Stomach (tissue), 9 donors: Measurements from ENCODE around the gene KDM3B. TPM values are rescaled to one million over a fixed set of nuclear protein-coding genes. Genes with fewer than 3 reads are reported as not detected.
"Not testable (repeated sequence)": the region's sequence is repeated elsewhere in the genome, so short reads cannot be mapped to it uniquely, and the experiment has no call there.

Experiments used
- DNase-seq, 2 donors: peaks; one replicate each; pipeline versions ENCODE4 v3.0.0 to v3.0.0-alpha.2; 2013 to 2019
- H3K27ac ChIP-seq, 5 donors: fragments of 200-600 bp in 4 of 5; sonication (generic) in 4 of 5; one replicate each; pipeline ENCODE4 v1.5.1; 2013 to 2019; ENCODE audit warnings: mild to moderate bottlenecking in 1 of 5, moderate library complexity in 1 of 5
- H3K27me3 ChIP-seq, 3 donors: fragments of 200-600 bp; sonication (generic); one replicate each; pipeline ENCODE4 v1.5.1; 2017 to 2019; ENCODE audit warnings: mixed run types in 1 of 3
- H3K36me3 ChIP-seq, 4 donors: fragments of 200-600 bp; sonication (generic); 1 replicate in 3 of 4; 2 replicates in 1 of 4; pipeline ENCODE4 v1.5.1; 2016 to 2019
- H3K4me1 ChIP-seq, 4 donors: fragments of 200-600 bp; sonication (generic); one replicate each; pipeline ENCODE4 v1.5.1; 2016 to 2019
- H3K4me3 ChIP-seq, 4 donors: fragments of 200-600 bp; sonication (generic) in 3 of 4; one replicate each; pipeline ENCODE4 v1.5.1; 2016 to 2019; ENCODE audit warnings: mild to moderate bottlenecking in 1 of 4
- H3K9me3 ChIP-seq, 4 donors: fragments of 200-600 bp; sonication (generic); one replicate each; pipeline ENCODE4 v1.5.1; 2016 to 2019
- CTCF ChIP-seq, 7 experiments: fragments of 450-650 bp in 4 of 7; fragments of 200-600 bp in 3 of 7; sonication (generic) in 3 of 7; IDR thresholded peaks; one replicate each; pipeline ENCODE4 v1.5.1; 2016 to 2019; ENCODE audit warnings: antibody characterized with exemption in 7 of 7, control low read depth in 2 of 7, mild to moderate bottlenecking in 1 of 7
- EP300 ChIP-seq: sonication (generic); formaldehyde crosslinking; IDR thresholded peaks from one replicate; pipeline ENCODE4 v1.6.1; 2017; ENCODE audit warnings: antibody characterized with exemption
- POLR2A ChIP-seq, 4 donors: fragments of 450-650 bp; IDR thresholded peaks; one replicate each; pipeline ENCODE4 v1.6.1; 2016; ENCODE audit warnings: antibody characterized with exemption in 4 of 4, control low read depth in 2 of 4, mild to moderate bottlenecking in 1 of 4, moderate library complexity in 1 of 4
- POLR2AphosphoS5 ChIP-seq, 3 donors: sonication (generic); formaldehyde crosslinking; IDR thresholded peaks; one replicate each; pipeline ENCODE4 v1.6.1; 2016; ENCODE audit warnings: antibody characterized with exemption in 3 of 3
- WGBS, 5 donors: extraction: QIAGEN DNeasy Blood & Tissue Kit in 3 of 5; methylation state at CpG; one replicate each; pipeline versions ENCODE4 v1.1.5 to v1.1.7; 2013 to 2018; 5-methylcytosine and 5-hydroxymethylcytosine counted together
- intact Hi-C: fragments of 100-400 bp; cut with DNase I; formaldehyde crosslinking; loops from one replicate; pipeline ENCODE4 v1.15.1; 2023; ENCODE audit warnings: low total_unique reads
- polyA plus RNA-seq, 3 donors: library from polyadenylated mRNA; stranded (reverse); fragments of 200-250 nt; gene quantifications; one replicate each; pipeline ENCODE4 v1.2.3, GENCODE V29; 2013
- total RNA-seq, 5 donors: library from RNA; depleted of rRNA; stranded (reverse); fragments of >200 nt; gene quantifications; one replicate each; pipeline versions ENCODE4 v1.1.0 to v1.2.3, GENCODE V29; 2014 to 2016
- donor health status: healthy with polysubstance abuse.
- donor health status: Bipolar disorder and iron deficiency.
- donor health status: healthy.

Gene KDM3B
- total and polyA plus RNA-seq, 8 donors = 12.6 to 107 (median 51.0) TPM

- no peaks in the 10 kb centered on the region for H3K9me3 ChIP-seq
- no peaks in the 10 kb centered on the region for H3K27me3 ChIP-seq
- H3K27ac ChIP-seq = no peak overlapping the region
- H3K4me1 ChIP-seq = peaks cover 0 to 13% (median 3%) of the 10 kb centered on the region in 4 donors
- H3K36me3 ChIP-seq = peaks cover 61 to 99% (median 88%) of the 10 kb centered on the region in 4 donors
- 79 to 95% (median 89%) methylated on average over 9 of the region's 9 CpGs for WGBS, 5 donors
- DNase-seq = peak in 1 of 2 donors; percentile 13
- intact Hi-C loops = no loop called here
- no peak for TF ChIP-seq EP300
- no peak overlapping the region for H3K4me3 ChIP-seq
Observed at GRCh38 chr5:138391859-138392386, 39.4 kb downstream of the KDM3B start.

DNA sequence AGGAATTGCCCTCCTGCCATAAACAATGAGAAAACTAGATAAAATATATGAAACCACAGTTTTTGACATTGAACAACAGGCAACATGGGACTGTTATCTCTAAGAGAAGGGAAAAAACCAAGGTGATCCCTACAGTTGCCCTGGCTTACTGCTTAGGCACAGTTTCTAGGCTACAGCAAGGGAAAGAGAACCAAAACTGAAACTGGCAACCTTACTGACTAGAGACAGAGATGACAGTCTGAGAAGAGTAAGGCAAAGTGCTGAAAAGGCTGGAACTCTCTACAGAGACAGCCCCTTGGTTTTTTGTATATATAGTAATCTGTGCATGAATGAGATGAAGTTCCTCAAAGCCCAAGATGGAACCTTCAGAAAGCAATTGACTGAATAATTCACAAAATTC, 50.2 kb downstream of the KDM3B start:
- intact Hi-C loops = no loop called here
- H3K27ac ChIP-seq = no peak overlapping the region
- H3K4me1 ChIP-seq = peaks cover 0 to 1% (median under 1%) of the 10 kb centered on the region in 4 donors
- H3K36me3 ChIP-seq = peaks cover 30 to 99% (median 97%) of the 10 kb centered on the region in 4 donors
- TF ChIP-seq EP300 (no peak), POLR2A (IDR thresholded peaks at IDR 0.05) (no peak), CTCF (IDR thresholded peaks at IDR 0.05) (no peak), POLR2AphosphoS5 (IDR thresholded peaks at IDR 0.05) (no peak)
- H3K9me3 ChIP-seq = no peaks in the 10 kb centered on the region
- no peak for DNase-seq
- H3K27me3 ChIP-seq = no peaks in the 10 kb centered on the region
- H3K4me3 ChIP-seq = no peak overlapping the region

- peak overlapping the region in 2 of 5 donors; percentile 2 to 58 for H3K27ac ChIP-seq
- 50 to 76% (median 58%) methylated on average over 5 of the region's 5 CpGs for WGBS, 5 donors
- intact Hi-C loops = no loop called here
- no peaks in the 10 kb centered on the region for H3K27me3 ChIP-seq
- no peaks in the 10 kb centered on the region for H3K9me3 ChIP-seq
- DNase-seq = peak; percentile 44 to 52
- no peak for TF ChIP-seq EP300
- TF ChIP-seq CTCF (IDR thresholded peaks at IDR 0.05) = no peak
- TF ChIP-seq POLR2A (IDR thresholded peaks at IDR 0.05) = no peak
- peak in 1 of 3 donors; percentile 9 for TF ChIP-seq POLR2AphosphoS5 (IDR thresholded peaks at IDR 0.05)
- peaks cover 6 to 74% (median 71%) of the 10 kb centered on the region in 4 donors for H3K36me3 ChIP-seq
- H3K4me3 ChIP-seq = no peak overlapping the region
- H3K4me1 ChIP-seq = peaks cover 0 to 6% (median 2%) of the 10 kb centered on the region in 4 donors
Observed at GRCh38 chr5:138408023-138408422, 55.5 kb downstream of the KDM3B start.

- H3K27me3 ChIP-seq, H3K9me3 ChIP-seq, H3K27ac ChIP-seq, H3K4me3 ChIP-seq, intact Hi-C loops, H3K4me1 ChIP-seq: not testable (repeated sequence)
- TF ChIP-seq CTCF (IDR thresholded peaks at IDR 0.05) = peak in 5 of 7 experiments; percentile 27 to 53 (median 44)
- 62 to 84% (median 78%) methylated on average over 12 to 14 of the region's 14 CpGs for WGBS, 5 donors
- peaks cover 26 to 75% (median 74%) of the 10 kb centered on the region in 4 donors for H3K36me3 ChIP-seq
- peak; percentile 15 to 62 for DNase-seq
Observed at GRCh38 chr5:138410996-138411640, 58.6 kb downstream of the KDM3B start.

DNA sequence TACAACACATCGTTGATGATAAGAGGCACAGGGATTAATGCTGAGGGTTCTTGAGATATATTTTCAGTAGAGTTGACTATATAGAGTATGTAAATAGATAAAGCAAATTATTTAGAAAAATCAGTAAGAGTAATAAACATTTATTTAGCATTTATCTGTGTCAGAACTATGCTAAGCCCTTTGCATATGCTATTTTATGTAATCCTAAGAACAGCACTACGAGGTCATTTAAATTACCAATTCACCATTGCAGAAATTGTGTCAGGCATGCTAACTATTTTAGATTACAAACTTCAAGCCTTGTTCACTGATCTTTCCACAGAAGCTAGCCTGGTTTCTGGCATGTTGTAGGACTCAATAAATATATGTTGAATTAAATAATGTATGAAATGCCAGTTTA, 66.0 kb downstream of the KDM3B start:
- intact Hi-C loops = no loop called here
- no peaks in the 10 kb centered on the region for H3K27me3 ChIP-seq
- no peak for TF ChIP-seq EP300
- no peak for TF ChIP-seq POLR2AphosphoS5 (IDR thresholded peaks at IDR 0.05)
- no peak for TF ChIP-seq POLR2A (IDR thresholded peaks at IDR 0.05)
- TF ChIP-seq CTCF (IDR thresholded peaks at IDR 0.05) = no peak
- no peak for DNase-seq
- no peaks in the 10 kb centered on the region for H3K4me1 ChIP-seq
- H3K9me3 ChIP-seq = no peaks in the 10 kb centered on the region
- H3K27ac ChIP-seq = no peak overlapping the region
- H3K4me3 ChIP-seq = no peak overlapping the region
- 66 to 88% (median 83%) methylated on average over 2 of the region's 2 CpGs for WGBS, 5 donors
- H3K36me3 ChIP-seq = peaks cover 84 to 100% (median 100%) of the 10 kb centered on the region in 4 donors
